22Rv1 (cell line): Measurements from ENCODE around the gene SYN1.

ENCODE experiments used
- CTCF ChIP-seq: fragments of 450-650 bp; IDR thresholded peaks from 2 replicates; pipeline ENCODE4 v1.5.1; 2017; ENCODE audit warnings: mild to moderate bottlenecking
- ZFX ChIP-seq: fragments of 450-650 bp; IDR thresholded peaks from 2 replicates; pipeline ENCODE4 v1.6.1; 2017; ENCODE audit warnings: antibody characterized with exemption, borderline replicate concordance

GRCh38 chrX:47560179-47560933 lies 59.3 kb downstream of the SYN1 start:
- TF ChIP-seq CTCF (no peak), ZFX (no peak)
